ENCODE results near the gene RFX2.
"Not testable (repeated sequence)": the region's sequence is repeated elsewhere in the genome, so short reads cannot be mapped to it uniquely, and the experiment has no call there.

The RFX2 gene

DNA sequence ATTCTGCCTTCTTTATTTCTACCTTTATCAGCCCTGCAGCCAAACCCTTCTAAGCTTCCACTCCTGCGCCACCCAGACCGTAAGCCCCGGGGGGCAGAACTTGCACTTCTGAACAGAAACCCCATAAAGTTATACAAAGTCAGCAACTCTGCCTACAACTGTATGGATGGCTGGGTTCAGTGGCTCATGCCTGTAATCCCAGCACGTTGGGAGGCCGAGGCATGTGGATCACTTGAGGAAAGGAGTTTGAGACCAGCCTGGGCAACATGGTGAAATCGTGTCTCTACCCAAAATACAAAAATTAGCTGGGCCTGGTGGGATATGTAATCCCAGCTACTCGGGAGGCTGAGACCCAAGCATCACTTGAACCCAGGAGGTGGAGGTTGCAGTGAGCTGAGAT lies 142.7 kb downstream of the RFX2 start:
- TF ChIP-seq, protein P1, sequence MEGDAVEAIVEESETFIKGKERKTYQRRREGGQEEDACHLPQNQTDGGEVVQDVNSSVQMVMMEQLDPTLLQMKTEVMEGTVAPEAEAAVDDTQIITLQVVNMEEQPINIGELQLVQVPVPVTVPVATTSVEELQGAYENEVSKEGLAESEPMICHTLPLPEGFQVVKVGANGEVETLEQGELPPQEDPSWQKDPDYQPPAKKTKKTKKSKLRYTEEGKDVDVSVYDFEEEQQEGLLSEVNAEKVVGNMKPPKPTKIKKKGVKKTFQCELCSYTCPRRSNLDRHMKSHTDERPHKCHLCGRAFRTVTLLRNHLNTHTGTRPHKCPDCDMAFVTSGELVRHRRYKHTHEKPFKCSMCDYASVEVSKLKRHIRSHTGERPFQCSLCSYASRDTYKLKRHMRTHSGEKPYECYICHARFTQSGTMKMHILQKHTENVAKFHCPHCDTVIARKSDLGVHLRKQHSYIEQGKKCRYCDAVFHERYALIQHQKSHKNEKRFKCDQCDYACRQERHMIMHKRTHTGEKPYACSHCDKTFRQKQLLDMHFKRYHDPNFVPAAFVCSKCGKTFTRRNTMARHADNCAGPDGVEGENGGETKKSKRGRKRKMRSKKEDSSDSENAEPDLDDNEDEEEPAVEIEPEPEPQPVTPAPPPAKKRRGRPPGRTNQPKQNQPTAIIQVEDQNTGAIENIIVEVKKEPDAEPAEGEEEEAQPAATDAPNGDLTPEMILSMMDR (IDR thresholded peaks at IDR 0.05; ENCODE audit: low read depth, low read length, missing control alignments) = no peak
- Histone ChIP-seq H3K36me3 (replicated peaks) (peaks cover 5% of the 10 kb centered on the region), H3K4me3 (ENCODE audit: low read depth, low read length) (no peak overlapping the region), H3K27me3 (replicated peaks) (no peaks in the 10 kb centered on the region), H3K27ac (no peak overlapping the region)
- in situ Hi-C loops (cut with HindIII; ENCODE audit: low pct_ligation_motif_present, low sequenced_read_pairs) = no loop called here
- DNase-seq = no peak

DNA sequence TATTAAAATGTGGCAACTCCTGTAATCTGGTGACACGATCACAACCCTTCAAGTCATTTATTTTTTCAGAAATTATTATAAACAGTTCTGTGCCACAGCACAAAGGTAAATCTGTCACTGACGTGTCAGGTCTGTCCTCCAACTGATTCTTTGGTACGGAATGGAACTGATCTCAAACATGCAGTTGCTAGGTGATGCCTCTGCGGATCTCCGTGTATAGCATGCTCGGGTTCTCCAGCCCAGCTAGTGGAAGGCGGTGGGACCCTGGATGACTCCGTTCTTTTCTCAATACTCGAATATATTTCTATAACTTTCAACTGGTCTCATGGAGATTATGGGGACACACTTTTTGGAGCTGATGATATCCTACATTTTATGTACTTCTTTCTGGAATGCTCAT lies 143.4 kb downstream of the RFX2 start:
- peaks cover 3% of the 10 kb centered on the region for H3K36me3 ChIP-seq (replicated peaks)
- in situ Hi-C loops (cut with HindIII; ENCODE audit: low pct_ligation_motif_present, low sequenced_read_pairs) = no loop called here
- TF ChIP-seq, protein P1 (IDR thresholded peaks at IDR 0.05; ENCODE audit: low read depth, low read length, missing control alignments) = no peak

DNA sequence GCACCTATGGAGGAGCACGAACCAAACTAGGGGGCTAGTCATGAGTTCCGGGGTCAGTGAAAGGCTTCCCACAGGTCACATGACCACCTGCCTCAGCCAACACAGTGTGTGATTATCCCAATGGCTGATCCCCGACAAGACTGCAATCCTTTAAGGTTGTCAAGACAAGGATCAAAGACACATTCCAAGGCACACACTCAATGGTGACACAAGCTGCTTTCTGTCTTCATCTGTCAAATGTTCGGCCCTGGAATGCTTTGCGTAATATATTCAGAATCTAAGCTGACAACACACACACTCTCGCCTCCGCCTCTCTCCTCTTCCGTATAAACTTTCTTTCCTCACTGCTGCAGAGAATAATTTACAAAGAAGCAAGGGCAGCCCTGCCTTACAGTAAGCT lies 144.1 kb downstream of the RFX2 start:
- no peak overlapping the region for H3K27ac ChIP-seq
- DNase-seq = no peak
- H3K4me3 ChIP-seq (ENCODE audit: low read depth, low read length) = no peak overlapping the region
- peaks cover 3% of the 10 kb centered on the region for H3K36me3 ChIP-seq (replicated peaks)
- TF ChIP-seq, protein P1 (IDR thresholded peaks at IDR 0.05; ENCODE audit: low read depth, low read length, missing control alignments) = no peak
- in situ Hi-C loops (cut with HindIII; ENCODE audit: low pct_ligation_motif_present, low sequenced_read_pairs) = no loop called here
- no peaks in the 10 kb centered on the region for H3K27me3 ChIP-seq (replicated peaks)

More for the DNA sequence above, 143.4 kb downstream of the RFX2 start:
- Histone ChIP-seq H3K27me3 (replicated peaks) (no peaks in the 10 kb centered on the region), H3K27ac (no peak overlapping the region), H3K4me3 (ENCODE audit: low read depth, low read length) (no peak overlapping the region)
- DNase-seq = no peak

DNA sequence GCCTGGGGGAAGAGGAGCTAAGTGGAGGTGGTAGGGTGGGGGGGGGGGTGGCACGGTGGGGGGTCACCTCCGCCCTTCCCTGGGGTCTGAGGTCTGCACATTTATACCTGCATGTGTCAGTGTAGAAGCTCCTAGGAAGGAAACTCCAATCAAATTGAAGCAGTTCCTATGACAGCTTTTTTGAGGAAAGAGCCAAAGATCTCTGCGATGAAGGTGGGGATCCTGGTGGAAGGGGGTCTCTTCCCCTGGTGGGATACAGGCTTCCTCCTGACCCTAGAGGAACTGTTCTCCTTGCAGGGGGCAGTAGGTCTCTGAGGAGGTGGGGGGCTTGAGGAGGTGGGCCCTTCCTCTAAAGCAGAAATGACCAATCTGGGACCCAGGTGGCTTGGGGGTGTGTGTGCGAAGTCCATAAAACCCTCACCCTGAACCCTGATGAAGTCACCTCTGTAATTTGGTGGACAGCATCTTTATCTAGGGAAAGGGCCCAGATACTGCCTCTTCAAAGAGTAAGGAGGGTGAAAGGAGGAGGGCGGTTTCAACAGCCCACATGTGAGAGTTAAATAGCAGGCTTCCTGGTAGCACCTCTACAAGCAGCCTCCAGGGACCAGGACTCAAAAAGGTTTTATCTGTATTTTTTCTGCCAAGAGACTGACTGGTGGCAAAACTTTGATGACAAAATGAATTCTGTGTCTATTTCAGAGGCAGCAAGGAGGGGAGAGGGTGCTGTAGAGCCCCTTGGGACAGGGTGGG lies 145.3 kb downstream of the RFX2 start:
- no peak for DNase-seq
- TF ChIP-seq, protein P1 (IDR thresholded peaks at IDR 0.05; ENCODE audit: low read depth, low read length, missing control alignments) = no peak
- Histone ChIP-seq H3K27ac (no peak overlapping the region), H3K36me3 (replicated peaks) (peaks cover 3% of the 10 kb centered on the region), H3K4me3 (ENCODE audit: low read depth, low read length) (no peak overlapping the region), H3K27me3 (replicated peaks) (no peaks in the 10 kb centered on the region)
- in situ Hi-C loops (cut with HindIII; ENCODE audit: low pct_ligation_motif_present, low sequenced_read_pairs) = no loop called here

DNA sequence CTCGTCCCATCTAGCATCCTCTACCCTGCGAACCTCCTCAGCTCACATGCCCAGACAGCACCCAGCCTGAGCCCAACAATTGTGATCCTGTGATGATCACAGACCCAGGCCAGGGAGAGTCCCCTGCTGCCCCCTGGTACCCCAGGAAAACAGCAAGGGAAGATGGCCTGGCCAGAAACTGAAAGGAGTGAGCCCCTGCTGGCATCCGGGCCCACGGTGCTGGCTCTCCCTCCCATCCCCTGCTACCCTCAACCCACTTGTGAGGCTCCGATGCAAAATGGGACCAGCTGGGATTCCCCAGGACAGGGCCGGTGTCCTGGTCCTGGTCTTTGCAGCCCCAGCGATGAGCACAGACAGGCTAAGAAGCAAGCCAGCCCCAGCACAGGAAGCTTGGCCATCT lies 146.4 kb downstream of the RFX2 start:
- H3K36me3 ChIP-seq (replicated peaks) = peaks cover 3% of the 10 kb centered on the region
- in situ Hi-C loops (cut with HindIII; ENCODE audit: low pct_ligation_motif_present, low sequenced_read_pairs) = no loop called here
- no peak overlapping the region for H3K27ac ChIP-seq
- H3K4me3 ChIP-seq (ENCODE audit: low read depth, low read length) = no peak overlapping the region
- TF ChIP-seq, protein P1 (IDR thresholded peaks at IDR 0.05; ENCODE audit: low read depth, low read length, missing control alignments) = no peak
- no peaks in the 10 kb centered on the region for H3K27me3 ChIP-seq (replicated peaks)
- DNase-seq = no peak

DNA sequence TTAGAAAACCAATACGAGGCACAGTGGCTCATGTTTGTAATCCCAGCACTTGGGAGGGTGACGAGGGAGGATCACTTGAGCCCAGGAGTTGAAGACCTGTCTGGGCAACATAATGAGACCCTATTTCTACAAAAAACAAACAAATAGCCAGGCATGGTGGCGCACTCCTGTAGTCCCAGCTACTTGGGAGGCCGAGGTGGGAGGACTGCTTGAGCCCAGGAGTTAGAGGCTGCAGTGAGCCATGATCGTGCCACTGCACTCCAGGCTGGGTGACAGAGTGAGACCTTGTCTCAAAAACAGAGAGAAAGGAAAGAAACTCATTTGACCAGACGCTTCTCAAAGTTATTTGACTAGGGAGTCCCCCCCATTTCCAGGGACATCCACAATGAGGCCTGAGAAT lies 147.0 kb downstream of the RFX2 start:
- H3K27ac ChIP-seq = not testable (repeated sequence)

More for the DNA sequence above, 147.0 kb downstream of the RFX2 start:
- DNase-seq; H3K27me3 ChIP-seq (replicated peaks); H3K4me3 ChIP-seq (ENCODE audit: low read depth, low read length); in situ Hi-C loops (cut with HindIII; ENCODE audit: low pct_ligation_motif_present, low sequenced_read_pairs); H3K36me3 ChIP-seq (replicated peaks): not testable (repeated sequence)
